Measurements from ENCODE around the gene GPR55.

GRCh38 chr2:230907361-230908091 lies 17.5 kb downstream of the GPR55 start:
- TF ChIP-seq CTCF (IDR thresholded peaks at IDR 0.05; ENCODE audit: low read length) (no peak), EZH2 (IDR thresholded peaks at IDR 0.05; ENCODE audit: borderline replicate concordance, low read length) (no peak)
